Measurements from ENCODE around the gene RGL2. TPM values are rescaled to one million over a fixed set of nuclear protein-coding genes. Genes with fewer than 3 reads are reported as not detected.

RGL2 gene
- total and polyA plus RNA-seq, 8 donors: 83.3 to 157 (median 137) TPM

GRCh38 chr6:33297956-33298772, 578 bp downstream of the RGL2 start:
- H3K4me3 ChIP-seq: peak overlapping the region; percentile 61 to 65
- H3K27ac ChIP-seq: peak overlapping the region; percentile 97
- no peaks in the 10 kb centered on the region for H3K27me3 ChIP-seq
- H3K4me1 ChIP-seq: peaks cover 12 to 47% of the 10 kb centered on the region in 2 donors
- no peak for TF ChIP-seq CTCF (IDR thresholded peaks at IDR 0.05)
- no peaks in the 10 kb centered on the region for H3K9me3 ChIP-seq
- peak; percentile 64 for ATAC-seq
- peak; percentile 75 to 86 (median 82) for DNase-seq
- intact Hi-C loops (cut with DNase I): no loop called here
- peaks cover 0 to 64% of the 10 kb centered on the region in 2 donors for H3K36me3 ChIP-seq

- Histone ChIP-seq H3K27me3 (no peaks in the 10 kb centered on the region), H3K4me3 (peak overlapping the region; percentile 61 to 65), H3K36me3 (peaks cover 0 to 64% of the 10 kb centered on the region in 2 donors), H3K27ac (peak overlapping the region; percentile 97), H3K4me1 (peaks cover 12 to 47% of the 10 kb centered on the region in 2 donors), H3K9me3 (no peaks in the 10 kb centered on the region)
- peak; percentile 35 for ATAC-seq
- intact Hi-C loops (cut with DNase I): no loop called here
- peak; percentile 43 to 86 (median 70) for DNase-seq
- TF ChIP-seq CTCF (IDR thresholded peaks at IDR 0.05): no peak
Observed at GRCh38 chr6:33297406-33297955, 1.3 kb downstream of the RGL2 start.

- H3K4me1 ChIP-seq: peaks cover 12 to 47% of the 10 kb centered on the region in 2 donors
- H3K36me3 ChIP-seq: peaks cover 0 to 64% of the 10 kb centered on the region in 2 donors
- no peak for DNase-seq
- intact Hi-C loops (cut with DNase I): no loop called here
- no peaks in the 10 kb centered on the region for H3K9me3 ChIP-seq
- no peak for TF ChIP-seq CTCF (IDR thresholded peaks at IDR 0.05)
- no peak for ATAC-seq
- H3K27ac ChIP-seq: peak overlapping the region; percentile 97
- peak overlapping the region; percentile 61 to 65 for H3K4me3 ChIP-seq
- no peaks in the 10 kb centered on the region for H3K27me3 ChIP-seq
Observed at GRCh38 chr6:33296797-33297405, 1.8 kb downstream of the RGL2 start.

- no peak for TF ChIP-seq CTCF (IDR thresholded peaks at IDR 0.05)
- Histone ChIP-seq H3K4me1 (peaks cover 12 to 45% of the 10 kb centered on the region in 2 donors), H3K27me3 (no peaks in the 10 kb centered on the region), H3K9me3 (no peaks in the 10 kb centered on the region), H3K36me3 (peaks cover 0 to 66% of the 10 kb centered on the region in 2 donors), H3K27ac (no peak overlapping the region), H3K4me3 (no peak overlapping the region)
- intact Hi-C loops (cut with DNase I): no loop called here
- DNase-seq: peak in 1 of 4 donors; percentile 76
- ATAC-seq: no peak
Observed at GRCh38 chr6:33295621-33296369, 2.9 kb downstream of the RGL2 start.
